K562 (cell line): ENCODE measurements around the gene FEN1. TPM values are rescaled to one million over a fixed set of nuclear protein-coding genes. Genes with fewer than 3 reads are reported as not detected.

Experiments
- ATAC-seq: fragments of 200-7000 bp; cut with Tn5 transposase; 3 replicates; pipeline ENCODE4 v1.9.1; 2020; ENCODE audit warnings: moderate library complexity
- BruUV-seq: library from RNA; stranded (reverse); fragments of 400-500 nt; replicated peaks from 2 replicates; lab custom pipeline; 2021; lab: Mats Ljungman, UMichigan
- CTCF ChIA-PET: fragments of 300-600 bp; formaldehyde crosslinking; extraction: SDS; loops from one replicate; lab custom pipeline; 2021; ENCODE audit warnings: low intra/inter-chr PET ratio; lab: Yijun Ruan, JAX
- POLR2A ChIA-PET: fragments of 300-600, 350-650 bp; sonication (Branson Sonifier 250); formaldehyde crosslinking; extraction: SDS; loops from one replicate; lab custom pipeline; 2021; ENCODE audit warnings: antibody characterized with exemption, inconsistent platforms; lab: Yijun Ruan, JAX
- DNase-seq, 4 experiments: peaks; one replicate each; pipeline versions ENCODE4 v3.0.0 to v3.0.0-alpha.2; 2011 to 2018; ENCODE audit warnings: low spot score in 3 of 4, mixed read lengths in 3 of 4; ENCODE audit errors: extremely low read depth in 1 of 4
- FAIRE-seq: peaks from 2 replicates; lab custom pipeline; 2011; peaks lifted over from hg19 to GRCh38; lab: Jason Lieb, UNC
- H2AFZ ChIP-seq: 2 replicates; pipeline ENCODE4 v1.6.0; 2011; ENCODE audit warnings: low read depth, low read length, control low read depth, inconsistent platforms
- H3K27ac ChIP-seq: fragments of 200-600 bp; 3 replicates; pipeline ENCODE4 v1.8.0; 2011; ENCODE audit warnings: low read depth, mild to moderate bottlenecking, control low read depth, inconsistent platforms, low read length, moderate library complexity, mixed read lengths; ENCODE audit errors: extremely low read depth
- H3K27me3 ChIP-seq, 2 experiments: fragments of 300-600 bp in 1 of 2; 2 replicates in 1 of 2; 3 replicates in 1 of 2; pipeline versions ENCODE4 v1.6.0 to v1.8.0; 2011; ENCODE audit warnings: inconsistent platforms in 2 of 2, low read length in 2 of 2, mild to moderate bottlenecking in 1 of 2, mixed read lengths in 1 of 2, moderate library complexity in 1 of 2; ENCODE audit not compliant: control insufficient read depth in 2 of 2, insufficient read depth in 2 of 2
- H3K36me3 ChIP-seq: fragments of 300-600 bp; 3 replicates; pipeline ENCODE4 v1.8.0; 2011; ENCODE audit warnings: mild to moderate bottlenecking, low read length, inconsistent platforms; ENCODE audit not compliant: control insufficient read depth, insufficient read depth
- H3K4me1 ChIP-seq, 2 experiments: fragments of 200-600 bp in 1 of 2; replicated peaks in 1 of 2; 2 replicates in 1 of 2; 3 replicates in 1 of 2; pipeline versions ENCODE4 v1.5.1 to v1.8.0; 2011; ENCODE audit warnings: inconsistent platforms in 2 of 2, low read length in 2 of 2, mild to moderate bottlenecking in 1 of 2, mixed read lengths in 1 of 2, moderate library complexity in 1 of 2; ENCODE audit not compliant: control insufficient read depth in 2 of 2, insufficient read depth in 2 of 2
- H3K4me2 ChIP-seq: 2 replicates; pipeline ENCODE4 v1.6.1; 2011; ENCODE audit warnings: low read length, control low read depth, inconsistent platforms, mixed read lengths; ENCODE audit not compliant: insufficient read depth
- H3K4me3 ChIP-seq: fragments of 200-600 bp; sonication (generic), shearing (Covaris generic); 2 replicates; pipeline ENCODE4 v1.5.1; 2016; ENCODE audit warnings: control low read depth, inconsistent platforms
- H3K79me2 ChIP-seq: fragments of 200-600 bp; 3 replicates; pipeline ENCODE4 v1.8.0; 2011; ENCODE audit warnings: low read length, inconsistent platforms; ENCODE audit not compliant: control insufficient read depth, insufficient read depth
- H3K9ac ChIP-seq, 2 experiments: 2 replicates each; pipeline versions ENCODE4 v1.6.0 to v1.6.1; 2011; ENCODE audit warnings: low read depth in 2 of 2, low read length in 2 of 2, control low read depth in 1 of 2, inconsistent platforms in 1 of 2, mild to moderate bottlenecking in 1 of 2, mixed read lengths in 1 of 2; ENCODE audit not compliant: insufficient read depth in 1 of 2
- H3K9me1 ChIP-seq: one replicate; pipeline ENCODE4 v1.6.0; 2011; ENCODE audit warnings: inconsistent platforms, mild to moderate bottlenecking, low read length, moderate library complexity; ENCODE audit not compliant: control insufficient read depth, insufficient read depth
- H3K9me3 ChIP-seq: replicated peaks from 2 replicates; pipeline ENCODE4 v1.5.1; 2011; ENCODE audit warnings: low read depth, low read length, inconsistent platforms; ENCODE audit not compliant: control insufficient read depth, insufficient read depth
- H4K20me1 ChIP-seq: replicated peaks from 2 replicates; pipeline ENCODE4 v1.6.1; 2011; ENCODE audit warnings: low read length, inconsistent platforms, mixed read lengths; ENCODE audit not compliant: control insufficient read depth, insufficient read depth
- ATF3 ChIP-seq, 2 experiments: fragments of 450-650 bp in 1 of 2; sonication (generic) in 1 of 2; formaldehyde crosslinking in 1 of 2; IDR thresholded peaks in 1 of 2; conservative IDR thresholded peaks in 1 of 2; 2 replicates each; pipeline versions ENCODE4 v1.6.1 to v1.8.1; 2016 to 2023; ENCODE audit warnings: mild to moderate bottlenecking in 2 of 2, moderate library complexity in 2 of 2, inconsistent platforms in 1 of 2, missing genetic modification reagents in 1 of 2
- GABPA ChIP-seq: fragments of 200-800 bp; sonication (Bioruptor generic); conservative IDR thresholded peaks from 2 replicates; pipeline ENCODE4 v1.6.1; 2016; ENCODE audit warnings: low read depth, missing genetic modification characterization, missing compliant biosample characterization
- NEUROD1 ChIP-seq: fragments of 150-350 bp; IDR thresholded peaks from 2 replicates; pipeline ENCODE4 v1.6.1; 2014; ENCODE audit warnings: borderline replicate concordance, low read length, low read depth; ENCODE audit not compliant: partially characterized antibody
- SPI1 ChIP-seq: IDR thresholded peaks from 2 replicates; pipeline ENCODE4 v1.6.1; 2011; ENCODE audit warnings: low read depth, low read length, control low read depth, borderline replicate concordance
- SREBF2 ChIP-seq: sonication (generic); formaldehyde crosslinking; IDR thresholded peaks from 2 replicates; pipeline ENCODE4 v1.4.0; 2020; ENCODE audit warnings: mild to moderate bottlenecking, missing genetic modification reagents
- ZBTB17 ChIP-seq: fragments of 450-650 bp; formaldehyde crosslinking; IDR thresholded peaks from 2 replicates; pipeline ENCODE4 v1.4.0; 2020; ENCODE audit warnings: mild to moderate bottlenecking
- ZNF124 ChIP-seq: sonication (generic); formaldehyde crosslinking; IDR thresholded peaks from 2 replicates; pipeline ENCODE4 v1.8.1; 2022; ENCODE audit warnings: missing genetic modification reagents
- ZNF277 ChIP-seq: fragments of 250-450 bp; sonication (Bioruptor Pico); IDR thresholded peaks from 2 replicates; pipeline ENCODE4 v1.8.0; 2022; ENCODE audit warnings: inconsistent platforms, mild to moderate bottlenecking, moderate library complexity, borderline replicate concordance
- ZNF282 ChIP-seq: sonication (generic); formaldehyde crosslinking; IDR thresholded peaks from 2 replicates; pipeline ENCODE4 v1.8.1; 2023; ENCODE audit warnings: missing genetic modification reagents
- ZNF589 ChIP-seq: fragments of 200-800 bp; sonication (Bioruptor generic); IDR thresholded peaks from 2 replicates; pipeline ENCODE4 v1.6.1; 2016; ENCODE audit warnings: low read depth, missing genetic modification characterization, missing compliant biosample characterization
- WGBS: fragments of 100-300 bp; shearing (Covaris generic); methylation state at CpG from one replicate; pipeline ENCODE4 v1.1.6; 2016; ENCODE audit warnings: low coverage, mixed read lengths; ENCODE audit not compliant: insufficient coverage; ENCODE audit errors: missing lambda C conversion rate; 5-methylcytosine and 5-hydroxymethylcytosine counted together
- in situ Hi-C: fragments of 300-500 bp; cut with MboI; formaldehyde crosslinking; loops from 4 replicates; pipeline ENCODE4 v1.15.0; 2018; ENCODE audit warnings: inconsistent platforms, mixed read lengths
- intact Hi-C: fragments of 100-400 bp; cut with micrococcal nuclease; formaldehyde crosslinking; loops from 2 replicates; pipeline ENCODE4 v1.14.2; 2022
- polyA plus RNA-seq, 8 experiments: library from polyadenylated mRNA; depleted of rRNA in 4 of 8; stranded (reverse) in 5 of 8; unstranded in 3 of 8; fragments of >200 nt; fragmentation: Nextera tagmentation in 2 of 8; fragmentation: Illumina TruSeq in 1 of 8; extraction: Ambion mirVana in 2 of 8; extraction: Trizol in 1 of 8; gene quantifications; 2 replicates each; pipeline versions ENCODE4 v1.2.1 to v1.2.3, GENCODE V29; 2011 to 2014; ENCODE audit warnings: inconsistent platforms in 1 of 8, missing spikeins in 1 of 8
- total RNA-seq, 7 experiments: library from RNA; depleted of rRNA in 6 of 7; stranded (reverse); fragments of >200 nt in 6 of 7; fragmentation: Illumina TruSeq in 2 of 7; extraction: Trizol in 2 of 7; gene quantifications; 2 replicates each; pipeline versions ENCODE4 v1.2.1 to v1.2.3, GENCODE V29; 2011 to 2021; ENCODE audit warnings: low replicate concordance in 1 of 7
- TF ChIP-seq, protein P1 (sequence below): IDR thresholded peaks from 3 replicates; pipeline ENCODE4 v1.6.1; 2011; ENCODE audit warnings: borderline replicate concordance, mild to moderate bottlenecking, moderate library complexity; ENCODE audit not compliant: insufficient read length; ENCODE audit errors: extremely low read depth

Gene FEN1
- total and polyA plus RNA-seq, 9 of the 15 experiments (the other 6 are each of a cell fraction or from before 2014, with no cell fraction given): 58.1 to 156 (median 137) TPM

DNA sequence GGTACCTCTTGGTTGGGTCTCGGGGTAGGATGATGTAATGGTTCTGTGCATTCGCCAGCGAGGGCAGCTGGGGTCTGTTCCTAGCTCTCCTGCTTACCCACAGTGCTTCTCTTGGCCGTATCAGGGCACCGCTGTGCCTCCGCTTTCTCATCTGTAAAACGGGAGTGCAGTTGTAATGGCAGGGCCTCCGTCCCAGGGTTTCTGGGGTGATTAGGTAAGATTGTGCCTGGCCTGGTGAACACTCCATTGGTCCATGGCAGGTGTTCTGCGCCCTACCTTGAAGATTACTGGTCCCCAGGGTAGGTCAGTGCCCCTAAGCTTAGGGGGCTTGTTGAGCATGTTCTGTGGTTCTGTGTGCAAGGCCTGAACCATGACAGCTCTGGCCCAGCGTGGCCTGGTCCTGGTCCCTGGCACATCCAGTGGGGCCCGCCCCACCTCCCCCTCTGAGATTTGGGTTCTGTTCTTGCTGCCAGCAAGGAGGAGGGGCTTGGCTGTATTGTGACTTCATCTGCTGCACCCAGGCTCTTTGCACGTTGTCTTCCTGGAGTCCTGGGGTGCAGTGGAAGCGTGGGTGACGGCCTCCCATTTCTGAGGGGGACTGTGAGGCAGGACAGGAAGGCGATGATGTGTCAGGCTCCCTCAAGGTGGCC lies 35.4 kb upstream of the FEN1 start:
- ATAC-seq: no peak
- no peak for DNase-seq
- Histone ChIP-seq H3K79me2 (peaks cover 53% of the 10 kb centered on the region), H3K9me3 (no peaks in the 10 kb centered on the region), H3K9me1 (no peaks in the 10 kb centered on the region), H2AFZ (no peak overlapping the region), H3K9ac (peak overlapping the region in 1 of 2 experiments; percentile 78; a peak in 2 of 4 replicates), H3K27me3 (no peaks in the 10 kb centered on the region), H3K4me3 (no peak overlapping the region), H3K27ac (no peak overlapping the region; the same call in 2 of the 3 replicates), H3K4me2 (no peak overlapping the region), H3K36me3 (no peaks in the 10 kb centered on the region), H4K20me1 (0 out of 2 replicates have a peak, but pooled peaks cover 6% of the 10 kb centered on the region), H3K4me1 (peaks cover 43 to 79% of the 10 kb centered on the region in 2 experiments)
- no peak for TF ChIP-seq ZBTB17 (CRISPR knock-in tag)
- no peak for TF ChIP-seq SREBF2 (CRISPR knock-in tag)
- TF ChIP-seq GABPA (tag): no peak
- no peak for TF ChIP-seq ZNF124 (CRISPR knock-in tag)
- TF ChIP-seq ZNF277 (CRISPR knock-in tag): no peak
- no peak for TF ChIP-seq SPI1
- no peak for TF ChIP-seq NEUROD1
- TF ChIP-seq, protein P1, sequence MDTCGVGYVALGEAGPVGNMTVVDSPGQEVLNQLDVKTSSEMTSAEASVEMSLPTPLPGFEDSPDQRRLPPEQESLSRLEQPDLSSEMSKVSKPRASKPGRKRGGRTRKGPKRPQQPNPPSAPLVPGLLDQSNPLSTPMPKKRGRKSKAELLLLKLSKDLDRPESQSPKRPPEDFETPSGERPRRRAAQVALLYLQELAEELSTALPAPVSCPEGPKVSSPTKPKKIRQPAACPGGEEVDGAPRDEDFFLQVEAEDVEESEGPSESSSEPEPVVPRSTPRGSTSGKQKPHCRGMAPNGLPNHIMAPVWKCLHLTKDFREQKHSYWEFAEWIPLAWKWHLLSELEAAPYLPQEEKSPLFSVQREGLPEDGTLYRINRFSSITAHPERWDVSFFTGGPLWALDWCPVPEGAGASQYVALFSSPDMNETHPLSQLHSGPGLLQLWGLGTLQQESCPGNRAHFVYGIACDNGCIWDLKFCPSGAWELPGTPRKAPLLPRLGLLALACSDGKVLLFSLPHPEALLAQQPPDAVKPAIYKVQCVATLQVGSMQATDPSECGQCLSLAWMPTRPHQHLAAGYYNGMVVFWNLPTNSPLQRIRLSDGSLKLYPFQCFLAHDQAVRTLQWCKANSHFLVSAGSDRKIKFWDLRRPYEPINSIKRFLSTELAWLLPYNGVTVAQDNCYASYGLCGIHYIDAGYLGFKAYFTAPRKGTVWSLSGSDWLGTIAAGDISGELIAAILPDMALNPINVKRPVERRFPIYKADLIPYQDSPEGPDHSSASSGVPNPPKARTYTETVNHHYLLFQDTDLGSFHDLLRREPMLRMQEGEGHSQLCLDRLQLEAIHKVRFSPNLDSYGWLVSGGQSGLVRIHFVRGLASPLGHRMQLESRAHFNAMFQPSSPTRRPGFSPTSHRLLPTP: no peak
- no peak for TF ChIP-seq ZNF589 (CRISPR knock-in tag)
- no peak for TF ChIP-seq ZNF282
- no peak for TF ChIP-seq ATF3 (IDR thresholded peaks at IDR 0.05)
- TF ChIP-seq ATF3 (CRISPR knock-in tag; conservative IDR thresholded peaks at IDR 0.05): no peak
- in situ Hi-C loops (no loop called here), intact Hi-C loops (no loop called here)
- ChIA-PET POLR2A (no interaction called here), CTCF (no interaction called here)
- FAIRE-seq: no peak
- 85% methylated on average over 15 of the region's 15 CpGs for WGBS
- no TSS peak for BruUV-seq
